ENCODE results near the gene SPDYE6. TPM values are rescaled to one million over a fixed set of nuclear protein-coding genes. Genes with fewer than 3 reads are reported as not detected.

SPDYE6 gene
- total and polyA plus RNA-seq, 2 experiments from 2014 or later, result not detected

DNA sequence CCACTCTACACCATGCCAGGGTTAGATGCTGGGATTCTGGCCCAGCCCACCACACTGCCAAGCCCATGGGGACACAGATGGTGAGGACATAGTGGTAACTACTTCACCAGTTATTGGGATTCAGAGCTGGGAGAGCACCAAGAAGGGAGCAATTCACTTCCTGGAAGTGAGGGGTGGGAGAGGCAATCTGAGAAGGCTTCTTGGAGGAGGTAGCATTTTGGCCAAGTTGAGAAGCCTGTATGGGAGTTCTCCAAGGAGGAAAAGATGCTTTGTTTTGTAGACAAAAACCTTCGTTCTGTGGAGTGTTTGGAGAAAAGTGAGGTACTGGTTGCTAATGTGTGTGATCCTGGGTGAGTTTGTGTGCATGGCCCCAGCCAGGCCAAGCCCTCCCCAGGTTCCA lies 36.1 kb upstream of the SPDYE6 start:
- no peak overlapping the region for H3K27ac ChIP-seq (ENCODE audit: low read depth)
- peaks cover 3% of the 10 kb centered on the region; the same call in 1 of the 2 replicates for H3K36me3 ChIP-seq (ENCODE audit: insufficient read depth)
- no peaks in the 10 kb centered on the region for H3K9me2 ChIP-seq (ENCODE audit: insufficient read depth)
- DNase-seq (ENCODE audit: low spot score) (no peak), ATAC-seq (no peak)
- Mint-ChIP-seq H3K4me1 (peaks cover 10% of the 10 kb centered on the region), H3K27me3 (ENCODE audit: insufficient read depth, low read depth, poor library complexity) (peaks cover 21% of the 10 kb centered on the region), H3K4me3 (no peak overlapping the region), H3K9me3 (no peaks in the 10 kb centered on the region), H3K27ac (no peak overlapping the region), H3K36me3 (ENCODE audit: low read depth) (peaks cover 16% of the 10 kb centered on the region)
- H4K20me1 ChIP-seq (replicated peaks; ENCODE audit: insufficient read depth), result no peaks in the 10 kb centered on the region; the same call in 1 of the 2 replicates
- no peaks in the 10 kb centered on the region for H3K27me3 ChIP-seq (ENCODE audit: insufficient read depth)
- H2AFZ ChIP-seq, result no peak overlapping the region
- peaks cover 8% of the 10 kb centered on the region for H3K79me2 ChIP-seq (replicated peaks; ENCODE audit: insufficient read depth)
- no peak for TF ChIP-seq JUNB (IDR thresholded peaks at IDR 0.05; ENCODE audit: unreplicated experiment)
- TF ChIP-seq CTCF (conservative IDR thresholded peaks at IDR 0.05; ENCODE audit: low read depth in 2 of 2), result no peak
- no peak for TF ChIP-seq CREB1 (CRISPR knock-in tag; IDR thresholded peaks at IDR 0.05; ENCODE audit: low read depth)
- no peak for TF ChIP-seq REST (IDR thresholded peaks at IDR 0.05; ENCODE audit: unreplicated experiment)
- TF ChIP-seq, protein P1, sequence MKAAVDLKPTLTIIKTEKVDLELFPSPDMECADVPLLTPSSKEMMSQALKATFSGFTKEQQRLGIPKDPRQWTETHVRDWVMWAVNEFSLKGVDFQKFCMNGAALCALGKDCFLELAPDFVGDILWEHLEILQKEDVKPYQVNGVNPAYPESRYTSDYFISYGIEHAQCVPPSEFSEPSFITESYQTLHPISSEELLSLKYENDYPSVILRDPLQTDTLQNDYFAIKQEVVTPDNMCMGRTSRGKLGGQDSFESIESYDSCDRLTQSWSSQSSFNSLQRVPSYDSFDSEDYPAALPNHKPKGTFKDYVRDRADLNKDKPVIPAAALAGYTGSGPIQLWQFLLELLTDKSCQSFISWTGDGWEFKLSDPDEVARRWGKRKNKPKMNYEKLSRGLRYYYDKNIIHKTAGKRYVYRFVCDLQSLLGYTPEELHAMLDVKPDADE (IDR thresholded peaks at IDR 0.05), result no peak
- TF ChIP-seq POLR2AphosphoS5 (IDR thresholded peaks at IDR 0.05; ENCODE audit: low read depth), result no peak
- TF ChIP-seq EZH2 (IDR thresholded peaks at IDR 0.05; ENCODE audit: low read depth, unreplicated experiment), result no peak
- no peak for TF ChIP-seq EZH2phosphoT487 (IDR thresholded peaks at IDR 0.05; ENCODE audit: unreplicated experiment)
- peaks cover 15% of the 10 kb centered on the region for H3F3A ChIP-seq (replicated peaks; ENCODE audit: low read depth)
- no peak overlapping the region for H3K4me2 ChIP-seq
- no peaks in the 10 kb centered on the region; the same call in none of the 2 replicates for H3K4me1 ChIP-seq (ENCODE audit: insufficient read depth)
- no peak overlapping the region for H3K4me3 ChIP-seq

All from GM23338 (cell line).